ENCODE data around the gene SPON2.

DNA sequence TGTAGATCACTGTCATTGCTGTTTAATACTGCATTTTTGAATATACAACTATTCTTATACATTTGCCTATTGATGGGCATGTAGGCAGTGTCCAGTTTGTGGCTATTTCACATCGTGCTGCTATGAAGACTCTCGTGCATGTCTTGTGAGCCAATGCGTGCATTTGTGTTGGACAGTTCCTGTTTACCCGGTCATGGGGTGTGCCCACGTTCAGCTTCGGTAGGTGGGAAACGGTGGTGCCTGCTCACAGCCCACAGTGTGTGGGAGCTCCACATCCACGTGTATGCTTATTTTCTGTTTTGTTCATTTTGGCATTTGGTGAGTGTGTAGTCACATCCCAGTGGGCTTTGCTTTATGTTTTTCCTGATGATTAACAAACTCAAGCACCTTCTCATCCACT is 39.4 kb downstream of the SPON2 start:
- TF ChIP-seq, protein P1, sequence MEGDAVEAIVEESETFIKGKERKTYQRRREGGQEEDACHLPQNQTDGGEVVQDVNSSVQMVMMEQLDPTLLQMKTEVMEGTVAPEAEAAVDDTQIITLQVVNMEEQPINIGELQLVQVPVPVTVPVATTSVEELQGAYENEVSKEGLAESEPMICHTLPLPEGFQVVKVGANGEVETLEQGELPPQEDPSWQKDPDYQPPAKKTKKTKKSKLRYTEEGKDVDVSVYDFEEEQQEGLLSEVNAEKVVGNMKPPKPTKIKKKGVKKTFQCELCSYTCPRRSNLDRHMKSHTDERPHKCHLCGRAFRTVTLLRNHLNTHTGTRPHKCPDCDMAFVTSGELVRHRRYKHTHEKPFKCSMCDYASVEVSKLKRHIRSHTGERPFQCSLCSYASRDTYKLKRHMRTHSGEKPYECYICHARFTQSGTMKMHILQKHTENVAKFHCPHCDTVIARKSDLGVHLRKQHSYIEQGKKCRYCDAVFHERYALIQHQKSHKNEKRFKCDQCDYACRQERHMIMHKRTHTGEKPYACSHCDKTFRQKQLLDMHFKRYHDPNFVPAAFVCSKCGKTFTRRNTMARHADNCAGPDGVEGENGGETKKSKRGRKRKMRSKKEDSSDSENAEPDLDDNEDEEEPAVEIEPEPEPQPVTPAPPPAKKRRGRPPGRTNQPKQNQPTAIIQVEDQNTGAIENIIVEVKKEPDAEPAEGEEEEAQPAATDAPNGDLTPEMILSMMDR (IDR thresholded peaks at IDR 0.05) = no peak
- TF ChIP-seq POLR2A (IDR thresholded peaks at IDR 0.05) = no peak

Measured in thyroid gland (tissue), 4 donors.